H54 (cell line): ENCODE measurements around the gene POLR2L.

Experiments
- DNase-seq: peaks from one replicate; pipeline ENCODE4 v3.0.0; 2011; ENCODE audit warnings: low spot score, mixed read lengths; ENCODE audit not compliant: insufficient read length
- FAIRE-seq: peaks from 3 replicates; lab custom pipeline; 2011; peaks lifted over from hg19 to GRCh38; lab: Jason Lieb, UNC
- POLR2A ChIP-seq: IDR thresholded peaks from 2 replicates; pipeline ENCODE4 v1.6.1; 2011; ENCODE audit warnings: low read depth, mild to moderate bottlenecking, low read length

Gene POLR2L

DNA sequence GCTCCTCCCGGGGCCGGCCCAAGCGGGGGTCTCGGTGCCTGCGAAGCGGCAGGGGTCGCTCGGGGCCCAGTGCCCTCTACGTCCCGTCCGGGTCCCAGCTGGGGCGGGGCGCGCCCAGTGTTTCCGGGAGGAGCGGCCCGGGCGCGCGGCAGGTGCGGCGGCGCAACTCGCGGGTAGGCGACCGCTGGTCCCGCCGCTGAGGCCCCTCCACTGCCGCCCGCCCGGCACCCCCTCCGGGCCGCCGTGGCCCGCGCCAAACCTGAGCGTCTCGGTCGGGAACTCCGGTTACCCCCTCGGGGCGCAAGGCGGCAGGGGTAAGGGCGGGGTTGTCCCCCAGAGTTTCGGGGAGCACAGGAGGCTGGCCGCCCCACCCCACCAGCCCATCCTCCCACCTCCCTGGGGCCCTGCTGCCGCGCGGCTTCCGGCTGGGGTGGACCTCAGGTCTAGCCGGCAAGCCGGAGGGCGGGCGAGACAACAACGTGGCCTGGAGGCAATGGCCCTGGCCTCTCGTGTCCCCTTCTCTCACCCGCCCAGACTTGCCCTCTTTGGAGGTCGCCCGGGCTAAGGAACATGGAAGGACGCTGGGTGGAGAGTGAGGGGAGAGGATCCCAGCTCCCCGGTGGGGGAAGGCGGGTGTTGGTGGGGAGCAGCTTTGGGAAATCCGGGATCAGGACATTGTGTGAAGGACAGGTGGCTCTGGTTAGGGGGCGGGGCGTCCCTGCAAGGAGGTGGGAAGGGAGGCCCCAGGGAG lies 15.0 kb downstream of the POLR2L start:
- FAIRE-seq (no peak), DNase-seq (no peak)
- TF ChIP-seq POLR2A, result no peak

- FAIRE-seq, result no peak
- DNase-seq, result no peak
- TF ChIP-seq POLR2A, result no peak
These were observed 15.5 kb downstream of the POLR2L start for GRCh38 chr11:826836-827145.

DNA sequence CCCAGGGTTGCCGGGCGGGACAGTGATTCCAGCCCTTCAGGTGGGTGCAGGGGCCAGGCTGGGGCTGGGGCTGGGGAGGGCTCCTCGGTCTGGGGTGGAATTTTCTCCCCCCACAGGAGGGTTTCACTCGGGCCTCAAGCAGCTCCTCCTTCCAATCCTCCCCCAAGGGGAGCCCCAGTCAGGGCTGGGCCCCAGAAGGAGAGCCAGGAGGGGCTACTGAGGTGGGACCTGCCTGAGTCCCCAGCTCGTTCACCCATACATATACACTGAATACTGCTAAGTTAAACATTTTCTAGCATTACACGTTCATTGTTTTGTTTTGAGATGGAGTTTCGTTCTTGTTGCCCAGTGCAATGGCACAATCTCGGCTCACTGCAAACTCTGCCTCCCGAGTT lies 16.1 kb downstream of the POLR2L start:
- FAIRE-seq, result no peak
- DNase-seq, result no peak
- TF ChIP-seq POLR2A, result no peak

GRCh38 chr11:825366-826226 lies 16.7 kb downstream of the POLR2L start:
- no peak for TF ChIP-seq POLR2A
- DNase-seq (no peak), FAIRE-seq (no peak)

DNA sequence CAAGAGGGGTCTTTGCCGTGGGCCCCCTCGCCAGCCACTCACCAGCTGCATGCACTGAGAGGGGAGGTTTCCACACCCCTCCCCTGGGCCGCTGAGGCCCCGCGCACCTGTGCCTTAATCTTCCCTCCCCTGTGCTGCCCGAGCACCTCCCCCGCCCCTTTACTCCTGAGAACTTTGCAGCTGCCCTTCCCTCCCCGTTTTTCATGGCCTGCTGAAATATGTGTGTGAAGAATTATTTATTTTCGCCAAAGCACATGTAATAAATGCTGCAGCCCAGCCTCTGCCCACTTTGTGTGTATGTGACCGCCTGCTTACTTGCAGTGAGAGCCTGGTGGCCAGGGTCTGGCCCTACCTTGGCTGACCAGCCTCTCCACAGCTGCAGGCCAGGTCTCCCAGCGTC lies 17.4 kb downstream of the POLR2L start:
- no peak for TF ChIP-seq POLR2A
- FAIRE-seq (no peak), DNase-seq (no peak)

DNA sequence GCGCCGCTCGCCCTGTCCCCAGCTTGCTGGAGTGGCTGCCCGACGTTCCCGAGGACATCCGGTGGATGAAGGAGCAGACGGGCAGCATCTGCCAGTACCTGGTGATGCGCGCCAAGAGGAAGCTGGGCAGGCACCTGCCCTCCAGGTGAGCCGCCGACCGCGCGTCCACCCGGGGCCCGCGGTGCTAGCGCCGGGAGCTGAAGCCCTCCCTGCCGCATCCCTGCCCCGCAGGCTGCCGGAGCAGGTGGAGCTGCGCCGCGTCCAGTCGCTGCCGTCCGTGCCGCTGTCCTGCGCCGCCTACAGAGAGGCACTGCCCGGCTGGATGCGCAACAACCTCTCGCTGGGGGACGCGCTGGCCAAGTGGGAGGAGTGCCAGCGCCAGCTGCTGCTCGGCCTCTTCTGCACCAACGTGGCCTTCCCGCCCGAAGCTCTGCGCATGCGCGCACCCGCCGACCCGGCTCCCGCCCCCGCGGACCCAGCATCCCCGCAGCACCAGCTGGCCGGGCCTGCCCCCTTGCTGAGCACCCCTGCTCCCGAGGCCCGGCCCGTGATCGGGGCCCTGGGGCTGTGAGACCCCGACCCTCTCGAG lies 17.9 kb downstream of the POLR2L start:
- FAIRE-seq, result no peak
- no peak for TF ChIP-seq POLR2A
- DNase-seq, result no peak

DNA sequence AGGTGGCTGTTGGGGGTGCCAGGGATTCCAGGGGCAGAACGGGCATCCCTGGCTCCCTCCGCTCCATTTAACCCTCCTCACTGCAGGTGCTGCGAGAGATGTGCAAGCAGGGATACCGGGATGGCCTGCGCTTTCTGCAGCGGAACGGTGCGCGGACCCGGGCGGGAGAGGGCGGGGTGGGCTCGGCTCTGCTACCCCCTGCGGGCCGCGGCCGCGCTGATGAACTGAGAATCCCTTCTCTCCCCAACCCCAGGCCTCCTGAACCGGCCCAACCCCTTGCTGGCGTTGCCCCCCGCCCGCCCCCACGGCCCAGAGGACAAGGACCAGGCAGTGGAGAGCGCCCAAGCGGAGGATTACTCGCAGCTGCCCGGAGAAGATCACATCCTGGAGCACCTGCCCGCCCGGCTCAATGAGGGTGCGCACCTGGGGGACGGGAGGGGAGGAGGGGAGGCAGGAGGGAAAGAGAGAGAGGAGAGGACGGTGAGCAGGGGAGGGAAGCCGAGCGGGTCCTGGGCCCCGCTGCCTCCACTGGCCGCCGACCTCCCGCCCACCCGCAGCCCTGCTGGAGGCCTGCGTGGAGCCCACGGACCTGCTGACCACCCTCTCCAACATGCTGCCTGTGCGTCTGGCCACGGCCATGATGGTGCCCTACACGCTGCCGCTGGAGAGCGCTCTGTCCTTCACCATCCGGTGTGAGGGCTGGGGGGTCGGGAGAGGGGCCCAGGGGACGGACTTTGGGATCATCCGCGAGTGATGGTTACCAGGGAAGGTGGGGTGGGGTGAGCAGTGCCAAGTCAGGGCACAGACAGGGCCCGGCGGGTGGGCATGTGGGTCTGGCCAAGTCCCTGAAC lies 18.7 kb downstream of the POLR2L start:
- no peak for TF ChIP-seq POLR2A
- FAIRE-seq, result no peak
- no peak for DNase-seq

- no peak for DNase-seq
- TF ChIP-seq POLR2A, result peak; percentile 18
- no peak for FAIRE-seq
These were observed 20.6 kb downstream of the POLR2L start for GRCh38 chr11:821512-822371.

DNA sequence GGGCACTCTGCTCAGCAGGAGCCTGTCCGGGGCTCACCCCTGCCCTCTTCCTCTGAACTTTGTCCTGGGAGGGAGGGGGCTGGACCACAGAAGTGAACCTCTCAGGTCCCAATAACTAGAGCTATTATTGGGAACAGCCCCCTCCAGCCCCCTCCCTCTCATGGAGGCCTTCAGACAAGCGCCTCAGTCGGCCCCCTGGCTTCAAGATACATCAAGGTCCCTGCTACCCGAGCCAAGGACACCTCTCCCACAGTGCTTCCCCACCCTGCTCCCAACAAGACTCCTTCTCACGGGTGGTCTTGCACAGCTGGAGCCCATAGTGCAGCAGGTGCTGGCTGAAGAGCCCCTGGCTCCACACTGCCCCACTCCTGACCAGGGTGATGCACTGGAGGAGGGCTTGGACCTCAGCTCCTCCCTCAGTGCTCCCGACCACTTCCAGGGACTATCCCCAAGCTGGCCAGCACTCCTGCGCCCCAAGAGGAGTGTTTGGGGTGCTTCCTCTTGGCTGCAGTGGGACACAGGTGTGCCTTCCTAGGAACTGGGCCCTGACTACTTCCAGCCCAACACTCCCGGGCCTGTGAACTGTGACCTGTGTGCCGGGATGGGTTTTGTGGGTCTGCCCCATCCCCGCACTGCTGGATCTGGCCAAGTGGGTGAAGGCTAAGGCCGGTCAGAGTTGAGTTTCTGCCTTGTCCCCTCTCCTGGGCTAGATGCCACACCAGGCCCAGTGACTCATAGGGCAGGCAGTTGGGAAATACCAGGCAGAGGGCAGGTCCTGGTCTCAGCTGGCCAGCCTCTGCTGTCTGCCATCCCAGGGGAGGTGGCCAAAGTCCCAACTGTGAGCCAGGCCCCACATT lies 21.4 kb downstream of the POLR2L start:
- no peak; the same call in 1 of the 2 replicates for TF ChIP-seq POLR2A
- peak; percentile 43 for FAIRE-seq

GRCh38 chr11:819943-820649 lies 22.2 kb downstream of the POLR2L start:
- peak; percentile 42 for TF ChIP-seq POLR2A
- FAIRE-seq (no peak), DNase-seq (peak; percentile 77)

More for the DNA sequence above, 21.4 kb downstream of the POLR2L start:
- DNase-seq, result peak; percentile 98
